PFSK-1 (cell line): ENCODE results near the gene FAM186B.

Source experiments
- FOXP2 ChIP-seq: optimal IDR thresholded peaks from 2 replicates; pipeline ENCODE3; 2011; ENCODE audit warnings: borderline replicate concordance, control low read depth, inconsistent platforms; ENCODE audit not compliant: insufficient read depth; ENCODE audit errors: extremely low read length, extremely low read depth
- POLR2AphosphoS5 ChIP-seq: IDR thresholded peaks from 2 replicates; pipeline ENCODE4 v1.6.1; 2012; ENCODE audit warnings: low read depth, mild to moderate bottlenecking, control low read depth, low read length, moderate library complexity
- REST ChIP-seq, 2 experiments: IDR thresholded peaks; 2 replicates each; pipeline versions ENCODE4 v1.6.1 to v1.8.0; 2011 to 2012; ENCODE audit warnings: low read depth in 2 of 2, low read length in 2 of 2, control low read depth in 1 of 2, inconsistent platforms in 1 of 2, mild to moderate bottlenecking in 1 of 2, moderate library complexity in 1 of 2; ENCODE audit not compliant: insufficient read depth in 1 of 2
- SIN3A ChIP-seq: IDR thresholded peaks from 2 replicates; pipeline ENCODE4 v1.6.1; 2012; ENCODE audit warnings: mild to moderate bottlenecking, low read length, moderate library complexity, borderline replicate concordance; ENCODE audit not compliant: insufficient read depth
- TAF1 ChIP-seq: IDR thresholded peaks from 2 replicates; pipeline ENCODE4 v1.6.1; 2012; ENCODE audit warnings: low read length, control low read depth, borderline replicate concordance; ENCODE audit not compliant: insufficient read depth

The FAM186B gene

DNA sequence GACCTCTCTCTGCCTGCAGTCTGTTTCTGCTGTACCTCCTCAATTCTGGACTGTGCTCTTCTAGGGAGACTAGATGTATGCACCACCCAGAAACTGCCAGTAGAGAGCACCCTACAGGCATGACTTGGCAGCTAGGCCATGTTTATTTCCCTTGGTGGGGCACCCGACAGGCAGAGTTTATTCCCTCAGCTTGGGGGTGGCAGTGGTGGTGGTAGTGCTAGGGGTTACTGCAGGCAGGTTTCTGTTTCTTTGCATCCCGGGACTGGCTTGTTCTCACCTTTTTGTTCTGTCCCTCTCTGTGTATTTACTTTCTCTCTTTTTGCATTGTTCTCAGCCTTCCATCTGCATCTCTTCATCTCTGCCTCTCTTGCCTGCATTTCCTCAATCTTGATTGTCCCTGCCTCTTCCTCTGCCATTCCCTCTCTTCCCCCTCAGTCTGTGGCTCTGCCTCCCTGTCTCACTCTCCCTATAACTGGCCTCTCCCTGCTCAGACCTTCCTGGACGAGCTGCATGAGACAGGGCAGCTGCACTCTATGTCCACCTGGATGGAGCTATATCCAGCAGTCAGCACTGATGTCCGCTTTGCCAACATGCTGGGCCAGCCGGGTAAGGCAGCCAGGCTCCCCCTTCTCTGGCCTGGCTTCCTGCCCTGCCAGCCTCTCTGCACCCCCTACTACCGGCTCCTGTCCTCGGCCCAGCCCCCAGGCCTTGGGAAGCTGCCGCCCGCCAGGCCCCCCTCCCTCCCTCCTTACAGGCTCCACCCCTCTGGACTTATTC is 31.7 kb upstream of the FAM186B start:
- TF ChIP-seq POLR2AphosphoS5 = no peak
- no peak for TF ChIP-seq REST (IDR thresholded peaks at IDR 0.05; ENCODE audit: insufficient read depth in 1 of 2, low read depth in 2 of 2, low read length in 2 of 2)
- no peak for TF ChIP-seq TAF1
- no peak for TF ChIP-seq FOXP2
- no peak for TF ChIP-seq SIN3A

- no peak for TF ChIP-seq FOXP2
- no peak for TF ChIP-seq REST (IDR thresholded peaks at IDR 0.05; ENCODE audit: insufficient read depth in 1 of 2, low read depth in 2 of 2, low read length in 2 of 2)
- TF ChIP-seq SIN3A = no peak
- TF ChIP-seq TAF1 = no peak
- no peak for TF ChIP-seq POLR2AphosphoS5
Measured at GRCh38 chr12:49636574-49636973, 31.1 kb upstream of the FAM186B start.

- no peak for TF ChIP-seq TAF1
- TF ChIP-seq FOXP2 = no peak
- TF ChIP-seq SIN3A = no peak
- no peak for TF ChIP-seq REST (IDR thresholded peaks at IDR 0.05; ENCODE audit: insufficient read depth in 1 of 2, low read depth in 2 of 2, low read length in 2 of 2)
- no peak for TF ChIP-seq POLR2AphosphoS5
Measured at GRCh38 chr12:49635656-49636055, 30.2 kb upstream of the FAM186B start.

DNA sequence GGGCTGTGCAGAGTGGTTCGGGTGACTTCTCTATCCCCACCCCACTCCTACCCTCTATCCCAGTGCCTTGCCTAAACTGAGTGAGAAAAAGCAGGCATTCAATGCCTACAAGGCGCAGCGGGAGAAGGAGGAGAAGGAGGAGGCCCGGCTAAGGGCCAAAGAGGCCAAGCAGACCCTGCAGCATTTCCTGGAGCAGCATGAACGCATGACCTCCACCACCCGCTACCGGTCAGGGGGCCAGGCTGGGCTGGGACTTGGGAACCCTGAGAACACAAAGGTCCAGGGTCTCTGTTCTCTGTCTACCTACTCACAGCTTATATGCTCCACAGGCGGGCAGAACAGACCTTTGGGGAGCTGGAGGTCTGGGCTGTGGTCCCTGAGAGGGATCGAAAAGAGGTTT is 29.6 kb upstream of the FAM186B start:
- TF ChIP-seq REST (IDR thresholded peaks at IDR 0.05; ENCODE audit: insufficient read depth in 1 of 2, low read depth in 2 of 2, low read length in 2 of 2) = no peak
- TF ChIP-seq POLR2AphosphoS5 = no peak
- no peak for TF ChIP-seq SIN3A
- TF ChIP-seq TAF1 = no peak
- TF ChIP-seq FOXP2 = no peak
